ENCODE data around the gene CRYBB2.
"Not testable (repeated sequence)": the region's sequence is repeated elsewhere in the genome, so short reads cannot be mapped to it uniquely, and the experiment has no call there.

DNA sequence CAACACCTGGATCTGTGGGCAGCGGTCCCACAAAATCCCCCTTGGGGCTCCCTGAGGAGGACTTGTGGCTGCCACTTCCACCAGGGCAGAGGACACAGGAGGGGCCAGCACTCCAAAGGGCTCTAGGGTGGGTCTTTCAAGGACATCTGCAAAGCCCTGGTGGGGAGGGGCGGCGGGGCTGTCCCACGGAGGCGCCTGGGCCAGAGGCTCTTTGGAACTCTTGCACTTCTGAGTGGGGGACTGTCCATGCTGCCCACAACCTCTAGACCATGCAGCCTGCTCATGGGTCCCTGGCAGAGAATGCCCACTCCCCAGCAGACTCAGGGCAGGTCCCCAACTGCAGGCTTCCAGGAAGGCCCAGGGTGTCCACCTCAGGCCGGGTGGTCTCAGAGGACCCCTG lies 41.1 kb upstream of the CRYBB2 start:
- TF ChIP-seq, protein P1, sequence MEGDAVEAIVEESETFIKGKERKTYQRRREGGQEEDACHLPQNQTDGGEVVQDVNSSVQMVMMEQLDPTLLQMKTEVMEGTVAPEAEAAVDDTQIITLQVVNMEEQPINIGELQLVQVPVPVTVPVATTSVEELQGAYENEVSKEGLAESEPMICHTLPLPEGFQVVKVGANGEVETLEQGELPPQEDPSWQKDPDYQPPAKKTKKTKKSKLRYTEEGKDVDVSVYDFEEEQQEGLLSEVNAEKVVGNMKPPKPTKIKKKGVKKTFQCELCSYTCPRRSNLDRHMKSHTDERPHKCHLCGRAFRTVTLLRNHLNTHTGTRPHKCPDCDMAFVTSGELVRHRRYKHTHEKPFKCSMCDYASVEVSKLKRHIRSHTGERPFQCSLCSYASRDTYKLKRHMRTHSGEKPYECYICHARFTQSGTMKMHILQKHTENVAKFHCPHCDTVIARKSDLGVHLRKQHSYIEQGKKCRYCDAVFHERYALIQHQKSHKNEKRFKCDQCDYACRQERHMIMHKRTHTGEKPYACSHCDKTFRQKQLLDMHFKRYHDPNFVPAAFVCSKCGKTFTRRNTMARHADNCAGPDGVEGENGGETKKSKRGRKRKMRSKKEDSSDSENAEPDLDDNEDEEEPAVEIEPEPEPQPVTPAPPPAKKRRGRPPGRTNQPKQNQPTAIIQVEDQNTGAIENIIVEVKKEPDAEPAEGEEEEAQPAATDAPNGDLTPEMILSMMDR (IDR thresholded peaks at IDR 0.05): not testable (repeated sequence)
- TF ChIP-seq EZH2 (IDR thresholded peaks at IDR 0.05; ENCODE audit: borderline replicate concordance, insufficient read depth, low read depth, low read length, poor library complexity, severe bottlenecking): not testable (repeated sequence)
